ENCODE results near the gene MARCHF5. TPM values are rescaled to one million over a fixed set of nuclear protein-coding genes. Genes with fewer than 3 reads are reported as not detected.

The MARCHF5 gene
- total RNA-seq, 1 experiment from 2014 or later: 17.6 TPM

DNA sequence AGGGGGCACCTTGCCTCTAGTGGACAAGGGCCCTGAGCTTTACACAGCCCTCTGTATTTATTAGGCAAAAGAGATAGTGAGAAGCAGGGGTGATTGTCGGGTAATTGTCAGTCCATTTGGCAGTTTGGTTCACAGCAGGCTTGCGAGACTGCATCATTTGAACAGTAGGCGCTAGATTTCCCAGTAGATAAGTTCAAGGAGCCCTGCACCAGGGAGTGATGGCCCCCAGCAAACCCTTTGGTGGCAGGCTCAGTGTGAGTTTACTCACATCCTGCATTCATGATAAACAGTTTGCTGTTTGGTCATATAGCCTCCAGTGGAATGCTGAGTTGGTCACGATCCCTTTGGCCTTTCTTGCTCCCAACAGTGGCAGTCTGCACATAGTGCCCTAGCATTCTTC lies 59.4 kb downstream of the MARCHF5 start:
- no peak overlapping the region for H2AFZ ChIP-seq (ENCODE audit: low read length)
- H4K91ac ChIP-seq (ENCODE audit: insufficient read length, low read depth, low read length): no peak overlapping the region
- no peak overlapping the region for H3K4me3 Mint-ChIP-seq
- H3K79me2 ChIP-seq (ENCODE audit: insufficient read depth, low read length): no peaks in the 10 kb centered on the region
- no peak overlapping the region for H3T11ph ChIP-seq (ENCODE audit: low read length)
- H3K27me3 ChIP-seq (ENCODE audit: insufficient read depth, low read length): no peaks in the 10 kb centered on the region
- H2BK15ac ChIP-seq (ENCODE audit: low read depth, low read length): no peak overlapping the region
- DNase-seq: no peak
- no CpG with 5 or more reads among the region's 4 CpGs for WGBS (ENCODE audit: extremely low coverage, insufficient read length, low lambda C conversion rate)
- H3K4me1 ChIP-seq (ENCODE audit: insufficient read depth, low read length): no peaks in the 10 kb centered on the region
- peaks cover 14 to 38% (median 28%) of the 10 kb centered on the region in 3 experiments for H3K36me3 Mint-ChIP-seq (ENCODE audit: insufficient read depth in 1 of 3, low read depth in 3 of 3)
- H2BK5ac ChIP-seq (ENCODE audit: insufficient read length, low read length): no peak overlapping the region
- H3K9me3 Mint-ChIP-seq: no peaks in the 10 kb centered on the region
- no peak overlapping the region for H3K27ac ChIP-seq (ENCODE audit: insufficient read length, low read depth, low read length)
- H3K4ac ChIP-seq (ENCODE audit: low read depth, low read length): no peak overlapping the region
- H3K56ac ChIP-seq (ENCODE audit: insufficient read length, low read depth, low read length): no peak overlapping the region
- no peak overlapping the region for H2AK5ac ChIP-seq (ENCODE audit: insufficient read length, low read length)
- H3K14ac ChIP-seq (ENCODE audit: insufficient read depth, low read length): no peak overlapping the region
- H3K9ac ChIP-seq (ENCODE audit: extremely low read depth, insufficient read length, low read length): no peak overlapping the region
- no peak overlapping the region for H4K5ac ChIP-seq (ENCODE audit: insufficient read length, low read depth, low read length)
- H3K18ac ChIP-seq (ENCODE audit: insufficient read length, low read depth, low read length): no peak overlapping the region
- H3K27me3 Mint-ChIP-seq (ENCODE audit: low read depth): no peaks in the 10 kb centered on the region
- no peaks in the 10 kb centered on the region for H3K79me1 ChIP-seq (ENCODE audit: insufficient read depth, low read depth, low read length, poor library complexity, severe bottlenecking)
- H2BK20ac ChIP-seq (ENCODE audit: low read depth, low read length, poor library complexity, severe bottlenecking): no peak overlapping the region
- H3K23me2 ChIP-seq (ENCODE audit: insufficient read length, low read depth, low read length, poor library complexity, severe bottlenecking): no peaks in the 10 kb centered on the region
- H4K20me1 ChIP-seq (ENCODE audit: control insufficient read depth, insufficient read depth, insufficient read length): no peaks in the 10 kb centered on the region
- no peak overlapping the region for H2BK120ac ChIP-seq (ENCODE audit: low read depth, low read length, poor library complexity, severe bottlenecking)
- no peak overlapping the region for H2BK12ac ChIP-seq (ENCODE audit: insufficient read length, low read depth, low read length)
- H3K27ac Mint-ChIP-seq: no peak overlapping the region; a peak in 1 of 7 replicates
- H4K8ac ChIP-seq (replicated peaks; ENCODE audit: insufficient read length, low read depth, low read length): no peak overlapping the region
- no peak for TF ChIP-seq CTCF (conservative IDR thresholded peaks at IDR 0.05)
- peaks cover 30 to 36% of the 10 kb centered on the region in 2 experiments for H3K4me1 Mint-ChIP-seq
- H3K4me2 ChIP-seq (ENCODE audit: insufficient read depth, insufficient read length, low read length): no peak overlapping the region
- H3K23ac ChIP-seq (ENCODE audit: insufficient read length, low read depth, low read length): no peak overlapping the region
- H3K9me3 ChIP-seq (ENCODE audit: control insufficient read depth, low read depth, low read length): no peaks in the 10 kb centered on the region

Measured in H9 (cell line).